ENCODE measurements around the gene ATP9A.
"Not testable (repeated sequence)": the region's sequence is repeated elsewhere in the genome, so short reads cannot be mapped to it uniquely, and the experiment has no call there.

The ATP9A gene

GRCh38 chr20:51790256-51790655 is 22.1 kb upstream of the ATP9A start:
- DNase-seq = no peak

- no peak for DNase-seq
These were observed 21.2 kb upstream of the ATP9A start for GRCh38 chr20:51789434-51789833.

- DNase-seq = no peak
These were observed 20.6 kb upstream of the ATP9A start for GRCh38 chr20:51788822-51789221.

- DNase-seq = no peak
These were observed 16.1 kb upstream of the ATP9A start for GRCh38 chr20:51784299-51784698.

GRCh38 chr20:51778229-51778759 is 10.1 kb upstream of the ATP9A start:
- DNase-seq = not testable (repeated sequence)

GRCh38 chr20:51775241-51775640 is 7.1 kb upstream of the ATP9A start:
- DNase-seq = no peak

DNA sequence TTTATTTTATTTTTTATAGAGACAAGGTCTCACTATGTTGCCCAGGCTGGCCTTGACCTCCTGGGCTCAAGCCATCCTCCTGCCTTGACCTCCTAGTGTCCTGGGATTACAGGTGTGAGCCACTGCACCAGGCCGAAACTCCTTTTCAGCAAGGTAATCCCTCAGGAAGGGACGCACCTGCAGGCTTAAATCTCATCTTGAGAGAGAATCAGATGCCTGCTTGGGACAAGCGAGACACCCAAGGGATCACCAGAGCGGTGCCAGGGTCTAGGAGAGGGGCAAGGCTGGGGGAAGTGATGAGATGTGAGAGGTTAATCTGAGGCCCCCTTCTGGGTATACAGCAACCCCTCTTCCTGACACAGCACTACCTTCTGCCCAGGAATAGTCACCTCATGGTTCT is 4.0 kb upstream of the ATP9A start:
- no peak for DNase-seq

DNA sequence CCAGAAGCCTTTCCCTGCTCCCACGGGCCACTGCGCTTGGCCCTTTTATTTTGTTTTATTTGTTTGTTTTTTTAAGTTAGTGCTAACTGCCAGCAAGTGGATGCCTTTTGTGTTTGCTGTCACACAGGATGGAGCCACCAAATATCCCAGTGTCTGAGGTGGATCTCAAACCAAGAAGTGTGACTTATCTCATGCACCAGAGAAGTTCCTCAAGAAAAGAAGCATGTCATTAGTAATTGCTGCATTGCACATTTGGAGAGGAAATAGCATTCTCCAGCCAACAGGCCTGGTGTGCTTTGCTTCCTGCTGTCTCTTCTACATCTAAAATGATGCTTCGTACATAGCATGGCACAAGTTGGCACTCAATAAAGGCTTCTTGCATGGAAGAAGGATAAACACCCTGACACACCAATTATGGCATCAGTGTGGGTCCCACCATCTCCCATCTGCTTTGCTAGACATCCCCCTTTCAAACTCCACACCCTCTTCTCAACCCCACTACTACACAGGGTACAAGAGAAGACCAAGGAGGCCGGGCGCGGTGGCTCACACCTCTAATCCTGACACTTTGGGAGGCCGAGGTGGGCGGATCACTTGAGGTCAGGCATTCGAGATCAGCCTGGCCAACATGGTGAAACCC is 1.9 kb upstream of the ATP9A start:
- no peak for DNase-seq

DNA sequence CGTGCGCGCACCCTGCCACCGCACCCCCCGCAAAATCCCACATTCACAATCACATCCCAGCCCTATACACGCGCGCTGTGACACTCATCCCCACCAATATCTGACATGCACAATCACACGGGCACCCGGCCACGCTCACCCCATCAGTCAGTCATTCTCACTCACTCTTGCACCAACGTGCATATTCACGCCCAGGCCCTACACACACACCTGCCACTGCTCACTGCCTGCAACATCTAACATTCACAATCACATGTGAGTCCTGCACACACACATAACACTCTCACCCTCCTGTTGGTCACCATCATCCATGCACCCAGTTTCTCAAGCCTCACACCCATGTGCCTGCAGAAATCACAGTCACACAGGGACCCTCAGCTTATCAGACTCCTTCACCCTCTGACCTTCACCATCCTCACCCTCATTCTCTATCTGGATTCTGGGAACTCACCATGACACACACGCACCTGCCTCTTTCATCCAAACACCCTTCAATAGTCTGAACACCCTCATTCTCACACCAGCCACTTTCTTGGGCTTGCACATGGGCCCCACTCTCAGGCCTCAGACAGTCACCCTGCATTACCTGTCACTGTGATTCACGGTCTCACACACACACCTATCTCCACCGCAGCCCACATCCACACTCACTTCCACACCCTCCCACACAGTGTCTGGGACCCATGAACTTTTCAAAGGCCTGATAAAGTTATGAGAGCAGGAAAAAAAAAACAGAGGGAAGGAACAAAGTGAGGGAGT is 748 bp upstream of the ATP9A start:
- DNase-seq = no peak

DNA sequence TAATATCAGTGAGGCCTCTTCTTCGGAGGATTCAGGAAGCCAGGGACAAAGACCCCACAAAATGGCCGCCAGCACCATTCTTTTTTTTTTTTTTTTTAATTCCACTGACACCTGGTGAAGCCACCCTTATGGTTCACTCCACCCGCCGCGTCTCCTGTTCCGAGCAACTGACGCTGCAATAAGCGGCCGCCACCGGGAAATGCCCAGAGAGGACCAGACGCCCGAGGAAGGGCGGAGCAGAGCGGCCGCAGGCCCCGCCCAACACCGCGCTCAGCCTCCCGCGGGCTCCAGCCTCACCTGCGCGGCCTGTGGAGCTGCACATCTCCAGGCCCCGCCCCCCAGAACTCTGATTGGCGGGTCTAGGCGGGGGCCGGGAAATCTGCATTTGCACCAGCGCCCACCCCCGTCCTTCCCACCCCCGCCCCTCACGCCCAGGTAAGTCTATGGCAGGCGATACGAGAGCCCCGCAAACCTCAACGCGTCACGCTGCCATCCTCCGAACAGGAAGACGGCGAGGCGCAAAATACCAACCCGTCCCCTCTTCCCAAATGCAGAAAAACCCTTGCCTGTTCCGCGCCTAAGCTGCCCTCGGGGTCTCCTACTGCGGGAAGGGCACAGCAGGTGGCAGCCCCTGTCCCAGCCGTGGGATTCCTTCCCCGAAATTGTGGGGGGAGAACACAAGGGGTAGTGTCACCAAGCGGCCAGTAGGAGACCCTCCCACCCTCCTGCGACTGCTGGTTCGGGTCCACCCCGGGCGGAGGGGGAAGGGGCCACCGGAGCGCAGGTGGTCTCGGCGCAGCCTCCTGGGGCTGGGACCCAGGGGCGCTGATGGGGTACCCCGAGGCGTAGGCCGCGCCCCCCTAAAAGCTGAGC is 960 bp downstream of the ATP9A start:
- no peak for DNase-seq

- DNase-seq = not testable (repeated sequence)
These were observed 2.8 kb downstream of the ATP9A start for GRCh38 chr20:51765381-51765780.

DNA sequence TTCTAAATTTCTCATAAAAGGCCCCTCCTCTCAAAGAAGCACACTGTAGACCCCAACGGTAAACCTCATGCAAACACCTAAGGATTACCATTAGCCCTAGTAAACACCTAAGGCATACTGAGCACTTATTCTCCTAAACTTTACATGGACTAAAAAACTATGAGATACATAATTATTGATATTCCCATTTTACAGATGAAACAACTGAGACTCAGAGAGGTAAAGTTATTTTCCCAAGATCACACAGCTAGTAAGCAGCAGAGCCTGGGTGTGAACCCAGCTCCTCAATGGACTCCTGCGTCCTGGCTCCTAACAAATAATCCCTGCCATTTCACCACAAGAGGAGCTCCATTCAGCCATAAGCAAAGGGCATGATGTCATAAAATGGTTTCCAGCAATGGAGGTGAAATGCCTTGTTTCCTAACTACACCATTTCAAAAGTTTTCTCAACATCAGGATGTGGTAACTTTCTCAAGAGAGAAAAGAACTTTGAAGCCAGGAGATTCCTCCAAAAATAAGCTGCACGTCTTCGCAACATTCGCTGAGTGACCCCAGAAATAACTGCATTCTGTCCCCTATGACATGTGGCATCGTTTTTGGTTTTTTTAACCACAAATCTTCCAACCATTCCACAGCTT is 4.1 kb downstream of the ATP9A start:
- no peak for DNase-seq

- no peak for DNase-seq
These were observed 7.2 kb downstream of the ATP9A start for GRCh38 chr20:51760905-51761546.

- no peak for DNase-seq
These were observed 8.2 kb downstream of the ATP9A start for GRCh38 chr20:51759769-51760510.

- no peak for DNase-seq
These were observed 9.1 kb downstream of the ATP9A start for GRCh38 chr20:51758978-51759544.

DNA sequence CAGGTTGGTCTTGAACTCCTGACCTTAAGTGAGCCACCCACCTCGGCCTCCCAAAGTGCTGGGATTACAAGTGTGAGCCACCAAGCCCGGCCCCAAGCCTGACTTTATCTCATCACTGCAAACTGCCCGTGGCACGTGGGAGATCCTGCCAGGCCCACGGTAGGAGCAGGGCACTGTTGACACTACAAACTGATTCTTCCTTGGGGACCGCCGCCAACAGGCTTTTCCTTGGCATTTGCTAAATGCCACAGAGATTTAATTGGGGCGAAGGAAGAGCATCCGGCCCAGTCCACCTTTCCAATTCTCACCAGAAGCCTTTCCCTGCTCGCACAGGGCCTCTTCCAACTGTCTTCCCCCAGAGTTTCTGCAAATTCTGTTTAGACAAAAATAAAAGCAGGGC is 11.0 kb downstream of the ATP9A start:
- no peak for DNase-seq

DNA sequence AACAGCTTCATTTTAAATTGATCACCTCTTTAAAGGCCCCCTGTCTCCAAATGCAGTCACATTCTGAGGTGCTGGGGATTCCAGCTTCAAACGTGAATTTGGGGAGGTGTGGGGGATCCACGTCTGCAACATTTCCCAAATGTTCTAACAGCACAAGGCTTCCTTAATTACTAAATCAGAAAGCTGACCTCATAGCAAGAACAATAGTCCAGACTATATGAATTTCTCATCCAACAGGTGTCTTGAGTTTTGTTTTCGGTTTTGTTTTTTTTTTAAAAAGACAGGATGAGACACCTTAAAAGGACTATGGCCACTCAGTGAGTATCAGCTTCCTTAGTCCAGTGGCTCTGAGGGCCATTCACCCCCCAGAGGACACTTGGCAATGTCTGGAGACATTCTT is 11.5 kb downstream of the ATP9A start:
- DNase-seq = no peak

DNA sequence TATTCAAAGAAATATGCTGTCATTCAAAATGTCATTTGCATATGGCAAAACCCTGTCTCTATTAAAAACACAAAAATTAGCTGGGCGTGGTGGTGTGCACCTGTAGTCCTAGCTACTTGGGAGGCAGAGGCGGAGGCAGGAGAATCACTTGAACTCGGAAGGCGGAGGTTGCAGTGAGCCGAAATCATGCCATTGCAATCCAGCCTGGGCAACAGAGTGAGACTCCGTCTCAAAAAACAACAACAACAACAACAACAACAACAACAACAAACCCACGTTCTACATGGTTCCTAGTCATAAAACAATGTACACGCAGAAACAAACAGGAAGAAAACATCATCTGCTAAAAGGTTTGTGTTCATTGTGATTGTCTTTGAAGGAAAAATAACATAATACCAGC is 15.0 kb downstream of the ATP9A start:
- not testable (repeated sequence) for DNase-seq

- DNase-seq = peak; percentile 49
These were observed 15.7 kb downstream of the ATP9A start for GRCh38 chr20:51752343-51752951.

- DNase-seq = no peak
These were observed 17.3 kb downstream of the ATP9A start for GRCh38 chr20:51750770-51751388.
